GM21360 (cell line): ENCODE data around the gene SYNJ1.

Experiments
- ATAC-seq: cut with Tn5 transposase; IDR thresholded peaks from one replicate; pipeline ENCODE4 v1.9.1; 2021; ENCODE audit warnings: mild to moderate bottlenecking, moderate library complexity; ENCODE audit not compliant: unreplicated experiment

Gene SYNJ1

GRCh38 chr21:32735524-32735923 lies 7.7 kb upstream of the SYNJ1 start:
- ATAC-seq = no peak

DNA sequence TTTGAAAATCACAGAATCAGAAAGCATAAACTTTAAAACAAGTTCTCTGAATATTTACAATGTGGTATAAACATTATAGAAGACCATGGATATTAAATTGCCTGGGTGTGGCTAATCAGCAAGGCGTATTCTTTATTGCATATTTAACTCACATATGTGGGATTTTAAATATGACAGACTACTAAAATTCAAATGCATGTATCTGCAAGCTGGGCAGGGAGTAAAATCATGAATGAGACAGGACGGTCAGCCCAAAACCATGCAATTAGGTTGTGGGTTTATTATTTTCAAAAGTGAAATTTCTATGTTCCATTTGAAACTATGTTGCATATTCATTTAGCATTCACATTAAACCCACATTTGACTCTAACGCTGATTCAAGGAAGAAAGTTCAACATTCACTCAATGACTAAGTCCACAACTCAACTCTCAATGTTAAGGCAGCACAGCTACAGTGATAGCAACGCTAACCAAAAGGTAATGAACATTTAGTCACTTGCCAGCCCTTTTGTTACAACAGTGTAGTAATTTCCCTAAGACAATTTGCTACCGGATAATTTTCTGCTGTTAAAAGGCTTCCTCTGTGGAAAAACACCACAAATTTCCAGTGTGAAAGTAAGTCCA lies 6.3 kb upstream of the SYNJ1 start:
- no peak for ATAC-seq

DNA sequence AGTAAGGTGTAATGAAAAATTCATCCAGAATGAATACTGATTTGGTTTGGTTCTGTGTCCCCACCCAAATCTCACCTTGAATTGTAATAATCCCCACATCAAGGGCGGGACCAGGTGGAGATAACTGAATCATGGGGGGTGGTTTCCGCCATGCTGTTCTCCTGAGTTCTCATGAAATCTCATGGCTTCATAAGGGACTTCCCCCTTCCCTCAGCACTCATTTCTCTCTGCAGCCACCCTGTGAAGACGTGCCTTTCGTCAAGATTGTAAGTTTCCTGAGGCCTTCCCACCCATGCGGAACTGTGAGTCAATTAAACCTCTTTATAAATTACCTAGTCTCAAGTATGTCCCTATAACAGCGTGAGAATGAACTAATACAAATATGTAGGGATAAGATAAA lies 5.5 kb upstream of the SYNJ1 start:
- ATAC-seq = no peak

DNA sequence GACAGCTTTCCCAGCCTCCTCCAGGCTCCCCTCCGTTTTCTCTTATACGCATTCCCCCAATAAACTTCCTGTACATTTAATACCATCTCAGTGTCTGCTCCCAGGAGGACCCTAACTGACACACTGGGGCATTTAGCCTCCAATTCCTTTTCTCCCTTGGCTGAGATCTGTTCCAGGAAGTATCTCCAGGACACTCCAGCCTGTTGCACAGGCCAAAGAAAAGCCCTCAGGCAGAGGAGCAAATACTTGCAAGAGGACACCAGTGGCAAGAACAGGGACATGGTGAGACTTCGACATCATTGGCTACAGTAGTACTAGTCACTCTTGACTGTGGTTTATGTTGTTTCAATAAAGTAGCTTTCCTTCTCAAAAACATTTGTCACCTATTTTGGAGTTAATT lies 4.7 kb upstream of the SYNJ1 start:
- no peak for ATAC-seq

DNA sequence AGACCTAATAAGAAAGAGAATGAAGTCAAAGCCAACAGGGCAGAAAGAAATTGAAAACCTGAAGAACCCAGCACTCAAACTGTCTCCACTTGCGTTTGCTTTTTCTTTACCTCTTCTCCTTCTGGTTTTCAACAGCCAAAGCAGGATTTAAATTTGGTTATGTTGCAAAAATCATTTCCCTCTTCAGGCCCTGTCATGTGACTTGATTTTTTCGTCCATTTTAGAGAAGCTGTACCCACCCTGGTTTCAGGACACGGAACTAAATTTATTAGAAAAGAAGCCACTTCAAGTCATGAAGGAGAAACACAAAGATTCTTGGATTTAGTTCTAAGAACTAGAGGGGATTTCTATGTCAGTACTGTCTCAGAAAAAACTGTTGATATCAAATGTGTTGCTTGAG lies 1.0 kb upstream of the SYNJ1 start:
- ATAC-seq = no peak

DNA sequence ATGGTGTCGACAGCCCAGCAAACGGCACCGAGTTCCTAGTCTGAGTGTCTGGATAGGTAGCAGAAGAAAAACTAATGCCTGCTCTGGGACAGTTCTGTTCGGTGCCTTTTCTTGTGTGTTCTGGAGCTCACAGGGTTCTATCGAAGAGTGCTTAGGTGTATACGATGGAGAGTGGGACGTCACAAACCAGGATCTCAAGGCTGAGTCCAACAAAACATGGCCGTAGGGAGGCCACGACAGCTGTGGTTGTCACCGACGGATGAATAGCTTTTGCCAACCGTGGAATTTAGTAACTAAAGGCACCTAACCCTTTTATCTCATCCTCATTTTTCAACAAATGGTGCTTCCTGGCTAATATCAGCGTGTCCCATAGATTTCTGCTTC lies 635 bp upstream of the SYNJ1 start:
- ATAC-seq = no peak

GRCh38 chr21:32726839-32727686 lies 750 bp downstream of the SYNJ1 start:
- peak; percentile 14 for ATAC-seq

DNA sequence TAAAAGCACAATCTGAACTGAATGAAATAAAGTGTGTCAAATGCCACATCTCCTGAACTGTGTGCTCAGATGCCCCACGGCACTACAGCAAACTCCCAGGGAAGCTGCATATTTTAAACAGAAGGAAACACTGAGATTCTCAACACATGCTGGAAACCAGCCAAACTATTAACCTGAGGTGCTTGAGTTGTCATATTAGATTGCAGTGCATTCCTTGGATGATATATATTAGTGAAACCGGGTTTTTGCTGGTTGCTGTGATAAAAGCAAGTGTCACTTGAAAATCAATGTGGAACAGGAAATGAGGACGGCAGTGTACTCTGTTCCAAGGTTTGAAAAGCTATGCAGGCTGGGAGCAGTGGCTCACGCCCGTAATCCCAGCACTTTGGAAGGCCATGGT lies 8.7 kb downstream of the SYNJ1 start:
- no peak for ATAC-seq

DNA sequence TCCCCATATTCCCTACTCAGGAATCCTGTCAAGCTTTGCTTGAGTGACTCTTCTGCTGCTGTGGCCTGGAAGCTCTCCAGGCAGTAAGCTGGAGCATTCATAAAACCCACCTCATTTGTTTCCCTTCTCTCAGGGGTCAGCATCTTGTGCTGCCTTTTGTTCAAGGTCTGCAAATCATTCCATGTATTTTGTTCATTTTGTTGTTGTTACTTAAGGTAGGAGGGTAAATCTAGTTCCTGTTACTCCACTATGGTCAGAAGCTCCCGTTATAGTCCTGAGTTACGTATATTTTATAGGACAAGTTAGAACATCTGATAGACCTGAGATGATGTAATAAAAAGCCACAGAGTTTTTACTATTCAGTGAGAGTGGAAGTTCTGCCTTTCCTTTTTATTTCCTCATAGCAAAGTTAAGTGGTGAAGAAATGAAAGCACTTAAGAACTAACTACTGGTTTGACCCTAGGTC lies 9.9 kb downstream of the SYNJ1 start:
- ATAC-seq = no peak

DNA sequence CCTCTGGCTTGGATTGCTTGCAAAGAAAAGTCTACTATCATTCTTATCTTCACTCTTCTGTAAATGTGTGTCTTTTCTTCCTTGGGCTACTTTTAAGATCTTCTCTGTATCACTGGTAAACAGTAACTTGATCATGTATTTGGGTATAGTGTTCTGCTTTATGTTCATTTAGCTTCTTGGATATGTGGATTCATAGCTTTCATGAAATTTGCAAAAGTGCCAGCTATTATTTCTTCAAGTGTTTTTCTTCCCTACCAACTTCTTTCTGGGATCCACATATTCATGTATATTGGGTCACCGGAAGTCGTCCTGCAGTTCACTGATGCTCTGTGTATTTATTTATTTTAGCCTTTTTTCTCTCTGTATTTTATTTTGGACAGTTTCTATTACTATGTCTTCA lies 11.3 kb downstream of the SYNJ1 start:
- no peak for ATAC-seq

- no peak for ATAC-seq
These were observed 14.1 kb downstream of the SYNJ1 start for GRCh38 chr21:32713726-32714125.

DNA sequence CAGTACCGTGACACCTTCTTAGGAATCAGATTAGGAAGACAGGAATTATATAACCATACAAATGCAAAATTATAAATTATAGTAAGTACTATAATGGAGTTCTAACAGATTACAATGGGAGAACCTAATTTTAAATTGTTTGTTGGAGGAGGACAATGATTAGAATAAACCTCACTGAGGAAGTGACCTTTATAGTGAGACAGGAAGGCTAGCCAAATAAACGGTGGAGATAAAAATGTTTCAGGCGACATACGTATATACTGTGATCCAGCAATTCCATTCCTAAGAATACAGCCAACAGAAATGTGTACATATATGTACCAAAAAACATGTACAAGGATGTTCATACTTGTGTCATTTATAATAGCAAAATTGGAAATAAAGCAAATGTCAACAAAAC lies 15.2 kb downstream of the SYNJ1 start:
- ATAC-seq = no peak

DNA sequence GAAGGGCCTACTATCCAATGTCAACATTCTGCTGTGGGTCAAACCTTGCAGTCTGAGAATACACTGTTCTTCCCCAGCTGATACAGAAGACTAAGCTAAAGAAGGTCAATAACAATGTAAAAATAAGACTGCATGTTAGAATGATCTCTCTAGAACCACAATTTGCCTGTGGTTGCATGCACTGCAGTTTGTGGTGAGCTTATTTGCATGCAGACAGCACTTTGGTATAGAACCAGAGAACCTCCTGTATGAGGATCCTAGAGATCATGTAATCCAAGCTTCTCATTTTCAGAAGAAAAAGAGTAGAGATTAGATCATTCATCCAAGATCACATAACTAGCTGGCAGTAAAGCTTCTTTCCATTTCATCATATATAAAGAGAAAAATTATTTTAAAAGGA lies 15.8 kb downstream of the SYNJ1 start:
- ATAC-seq = peak; percentile 94

GRCh38 chr21:32710987-32711386 lies 16.8 kb downstream of the SYNJ1 start:
- no peak for ATAC-seq

DNA sequence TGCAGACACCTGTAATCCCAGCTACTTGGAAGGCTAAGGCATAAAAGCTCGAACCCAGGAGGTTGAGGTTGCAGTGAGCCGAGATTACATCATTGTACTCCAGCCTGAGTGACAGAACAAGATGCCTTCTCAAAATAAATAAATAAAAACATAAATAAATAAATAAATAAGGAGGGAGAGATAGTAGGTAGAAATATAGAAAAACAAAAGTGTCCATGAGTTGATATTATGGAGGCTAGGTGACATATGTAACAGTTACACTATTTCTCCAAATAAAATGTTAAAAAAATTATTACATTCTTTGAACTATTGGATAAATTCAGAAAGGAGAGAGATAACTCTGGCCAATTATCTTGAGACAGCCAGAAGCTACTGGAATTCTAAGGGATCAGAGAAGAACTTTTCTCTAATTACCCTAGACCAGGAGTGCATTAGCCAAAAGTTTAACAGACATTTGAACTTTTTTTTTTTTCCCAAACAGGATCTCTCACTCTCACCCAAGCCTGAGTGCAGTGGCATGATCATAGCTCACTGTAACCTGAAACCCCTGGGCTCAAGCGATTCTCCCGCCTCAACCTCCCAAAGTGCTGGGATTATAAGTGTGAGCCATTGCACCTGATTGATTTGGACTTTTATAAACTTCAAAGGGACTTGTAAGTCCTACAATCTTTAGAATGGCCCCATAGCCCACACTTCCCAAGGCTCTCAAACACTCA lies 17.6 kb downstream of the SYNJ1 start:
- no peak for ATAC-seq

DNA sequence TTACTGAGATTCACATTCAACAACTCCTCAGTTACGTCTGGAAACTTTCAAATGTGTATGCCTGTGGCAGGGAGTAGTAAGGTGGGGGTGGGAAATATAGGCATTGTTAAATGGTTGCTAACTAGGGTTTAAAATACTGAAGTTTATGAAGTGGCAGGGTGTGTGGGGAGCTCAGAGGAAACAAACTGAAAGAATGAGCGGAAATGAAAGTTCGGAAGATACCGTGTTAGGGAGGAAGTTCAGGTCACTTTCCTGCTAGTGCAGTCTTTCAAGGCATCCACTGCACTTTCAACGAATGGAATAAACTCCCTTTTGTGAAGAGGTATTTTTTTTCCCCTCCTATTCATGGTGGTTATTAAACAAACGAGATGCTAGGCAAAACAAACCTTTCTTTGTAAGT lies 19.7 kb downstream of the SYNJ1 start:
- no peak for ATAC-seq

DNA sequence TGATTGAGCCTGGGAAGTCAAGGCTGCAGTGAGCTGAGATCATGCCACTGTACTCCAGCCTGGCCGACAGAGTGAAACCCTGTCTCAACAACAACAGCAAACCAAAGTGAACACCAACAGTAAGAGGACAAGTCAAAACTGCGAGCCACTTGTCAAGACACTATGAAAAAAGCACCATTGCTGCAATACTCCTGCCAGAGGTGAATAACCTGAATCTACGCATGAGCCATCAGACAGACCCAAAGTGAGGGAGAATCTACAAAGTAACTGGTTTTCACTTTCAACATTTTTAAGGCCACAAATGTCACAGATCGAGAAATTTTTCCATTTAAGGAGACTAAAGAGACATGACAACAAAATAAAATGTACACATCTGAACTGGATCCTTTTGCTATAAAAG lies 21.9 kb downstream of the SYNJ1 start:
- ATAC-seq = no peak

- ATAC-seq = no peak
These were observed 22.7 kb downstream of the SYNJ1 start for GRCh38 chr21:32705139-32705538.

DNA sequence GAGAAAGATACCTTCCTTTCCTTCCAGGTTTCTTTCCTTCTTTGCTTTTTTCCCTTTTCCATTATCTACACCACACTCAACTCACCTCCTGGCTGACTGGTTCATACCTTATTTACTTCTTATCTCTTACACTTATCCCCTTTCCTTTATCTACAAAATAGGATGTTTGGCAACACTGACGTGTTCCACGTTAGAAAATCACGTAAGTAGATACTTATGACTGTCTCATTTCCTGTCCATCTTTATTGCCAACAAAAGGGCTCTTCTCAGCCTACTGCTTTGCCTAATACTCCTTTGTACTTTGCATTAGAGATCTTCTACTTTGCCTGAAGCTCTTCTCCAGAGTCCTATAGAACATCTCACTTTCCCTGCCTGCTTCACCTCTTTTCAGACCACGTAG lies 25.1 kb downstream of the SYNJ1 start:
- no peak for ATAC-seq

DNA sequence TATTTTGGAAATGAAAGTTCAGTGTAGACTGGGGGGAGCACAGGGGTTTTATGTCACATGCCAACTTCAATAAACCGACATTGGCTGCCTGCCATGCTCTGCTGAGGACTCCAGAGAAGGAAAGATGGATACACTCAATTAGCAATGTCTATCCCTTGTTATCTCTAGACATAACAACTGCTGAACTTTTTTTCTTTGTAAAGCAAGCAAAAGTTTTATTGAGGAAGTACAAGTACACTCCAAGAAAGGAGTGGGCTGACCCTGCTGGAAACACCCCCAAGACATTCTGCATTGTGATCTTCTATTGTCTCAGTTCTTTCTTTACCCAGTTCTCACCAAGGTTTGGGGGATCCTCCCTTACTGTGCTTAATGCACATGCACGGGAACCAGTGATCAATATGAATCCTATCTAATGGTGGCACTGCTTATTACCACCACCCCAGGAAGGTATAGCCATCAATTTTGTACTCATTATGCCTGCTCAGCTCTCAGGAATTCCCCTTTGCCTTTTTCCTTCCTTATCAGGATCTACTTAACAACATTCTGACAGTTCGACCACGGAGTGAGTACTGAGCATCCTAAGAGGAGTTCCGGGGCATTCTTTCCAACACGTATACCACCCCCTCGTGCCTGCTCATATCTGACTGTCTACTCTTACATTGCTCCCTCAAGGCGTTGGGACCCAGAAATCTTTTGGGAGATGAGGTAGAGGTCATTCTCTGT lies 28.7 kb downstream of the SYNJ1 start:
- ATAC-seq = no peak

- no peak for ATAC-seq
These were observed 29.5 kb downstream of the SYNJ1 start for GRCh38 chr21:32698286-32698685.
